ENCODE results near the gene NELL1.

NELL1 gene

DNA sequence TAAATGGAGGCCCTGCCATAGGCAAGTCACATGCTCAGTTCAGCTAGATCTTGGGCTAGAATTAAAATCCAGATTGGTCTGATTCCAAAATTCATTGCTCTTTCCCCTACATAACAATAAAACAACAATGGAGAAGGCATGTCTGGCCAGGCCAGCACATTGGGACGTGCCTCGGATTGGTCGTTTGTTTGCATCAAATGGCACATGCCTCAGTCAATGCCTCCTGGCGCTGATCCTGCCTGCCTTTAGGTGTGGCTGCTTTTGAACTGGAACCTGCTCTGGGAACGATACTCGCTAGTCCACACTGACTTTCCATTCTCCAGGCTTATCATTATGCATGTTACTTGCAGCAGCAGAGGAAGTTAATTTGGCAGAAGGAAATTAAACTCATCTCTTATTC lies 322.1 kb downstream of the NELL1 start:
- no peak for DNase-seq

DNA sequence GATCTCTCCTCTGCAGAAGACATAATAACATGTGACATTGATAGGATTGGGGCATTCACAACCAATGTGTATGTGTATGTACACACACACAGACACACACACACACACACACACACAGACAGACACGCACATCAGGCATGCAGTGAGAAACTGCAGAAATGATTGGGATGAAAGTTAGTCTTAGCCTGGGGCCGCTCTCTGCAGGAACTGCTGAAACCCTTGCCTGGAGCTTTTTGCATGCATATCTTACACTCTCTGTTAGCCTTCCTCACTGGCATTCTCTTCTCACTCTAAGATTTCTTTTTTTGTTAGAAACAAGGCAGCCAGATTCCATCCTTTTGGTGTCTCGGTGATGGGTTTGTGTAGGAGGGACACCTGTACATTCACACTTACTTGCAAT lies 337.9 kb downstream of the NELL1 start:
- DNase-seq: no peak

DNA sequence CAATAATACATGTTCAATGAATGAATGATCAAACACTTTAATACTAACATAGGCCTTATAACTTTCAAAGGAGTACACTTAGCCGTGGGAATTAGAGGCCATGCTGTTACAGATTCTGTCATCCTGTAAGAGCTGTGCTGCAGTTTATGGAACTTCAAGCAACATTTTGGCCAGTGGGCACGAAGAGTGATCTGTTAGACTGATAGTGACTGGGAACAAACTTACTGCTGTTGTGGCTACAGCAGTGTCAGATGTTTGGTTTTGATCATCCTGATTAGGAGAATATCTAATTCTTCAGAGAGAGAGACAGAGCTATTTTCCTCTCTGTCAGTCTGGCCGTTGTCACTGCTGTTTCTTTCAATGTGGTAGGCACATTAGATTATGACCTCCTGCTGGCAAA lies 348.9 kb downstream of the NELL1 start:
- no peak for DNase-seq

DNA sequence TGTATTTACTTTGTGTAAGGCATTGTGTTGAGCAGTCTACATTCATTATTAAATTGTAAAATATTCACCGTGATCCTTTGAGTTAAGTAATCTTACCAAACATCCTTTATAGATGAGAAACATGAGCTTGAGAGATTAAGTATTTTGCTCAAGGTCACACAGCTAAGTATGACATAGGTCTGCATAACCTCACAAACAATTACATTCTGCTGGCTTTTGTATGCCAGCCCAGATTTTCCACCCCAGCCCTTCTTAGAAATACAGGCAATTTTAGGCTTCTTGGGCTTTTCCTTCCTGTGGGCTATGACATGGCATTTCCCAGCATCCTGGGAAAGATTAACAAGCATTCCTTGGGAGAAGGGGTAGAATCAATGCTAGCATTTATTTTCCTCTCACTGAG lies 357.3 kb downstream of the NELL1 start:
- DNase-seq: no peak

DNA sequence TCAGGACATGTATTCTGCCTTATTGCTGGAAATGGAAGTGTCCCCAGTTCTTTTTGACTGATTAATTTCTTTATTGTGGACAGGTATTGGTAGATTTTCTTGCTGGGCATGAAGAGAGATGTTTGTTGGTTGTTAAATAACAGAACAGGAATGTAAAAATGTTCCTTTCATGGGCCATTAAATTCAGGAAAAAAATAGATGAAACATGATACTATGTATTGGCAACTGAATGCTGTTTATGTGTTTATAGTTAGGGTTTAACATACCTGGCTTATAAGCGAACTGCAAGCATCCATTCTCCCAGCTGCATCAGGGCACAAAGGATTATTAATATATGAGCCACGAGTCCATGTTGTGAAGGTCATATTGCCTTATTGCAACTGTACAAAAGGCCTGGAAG lies 368.5 kb downstream of the NELL1 start:
- DNase-seq: no peak

DNA sequence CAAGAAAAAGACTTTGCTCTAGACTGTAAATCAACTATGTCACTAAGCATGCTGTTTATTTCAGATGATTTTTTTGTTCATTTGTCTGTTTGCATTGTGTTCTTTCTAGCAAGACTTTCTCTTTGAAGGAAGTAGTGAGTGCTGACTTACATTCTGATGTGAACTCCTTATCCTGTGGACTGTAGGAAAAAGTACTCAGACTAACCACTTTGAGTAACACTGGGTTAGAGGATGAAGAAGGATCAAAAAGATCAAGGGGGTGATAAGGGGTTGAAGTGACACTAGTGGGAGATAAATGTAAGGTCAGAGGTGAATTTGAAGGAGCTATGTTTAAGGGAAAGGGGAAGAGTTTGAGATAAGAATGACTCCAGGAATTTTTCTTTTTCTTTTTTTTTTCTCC lies 369.4 kb downstream of the NELL1 start:
- DNase-seq: no peak

DNA sequence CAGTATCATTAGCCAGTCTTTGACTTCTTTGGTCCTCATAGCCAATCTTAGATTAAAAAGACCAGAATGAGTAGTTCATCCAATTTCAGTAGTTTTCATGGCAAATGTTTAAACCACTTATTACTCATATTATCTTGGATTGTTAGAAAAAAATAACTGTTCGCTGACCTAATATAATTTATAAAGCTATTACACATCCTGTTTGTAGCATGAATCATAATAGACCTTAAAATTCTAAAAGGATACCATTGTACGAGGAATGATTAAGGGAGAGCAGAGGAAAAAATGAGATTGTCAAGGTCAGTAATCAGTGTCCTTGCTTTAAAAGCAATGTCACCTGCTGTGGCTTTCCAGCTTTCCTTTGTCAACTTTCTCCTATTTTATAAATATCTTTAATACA lies 371.2 kb downstream of the NELL1 start:
- DNase-seq: no peak

DNA sequence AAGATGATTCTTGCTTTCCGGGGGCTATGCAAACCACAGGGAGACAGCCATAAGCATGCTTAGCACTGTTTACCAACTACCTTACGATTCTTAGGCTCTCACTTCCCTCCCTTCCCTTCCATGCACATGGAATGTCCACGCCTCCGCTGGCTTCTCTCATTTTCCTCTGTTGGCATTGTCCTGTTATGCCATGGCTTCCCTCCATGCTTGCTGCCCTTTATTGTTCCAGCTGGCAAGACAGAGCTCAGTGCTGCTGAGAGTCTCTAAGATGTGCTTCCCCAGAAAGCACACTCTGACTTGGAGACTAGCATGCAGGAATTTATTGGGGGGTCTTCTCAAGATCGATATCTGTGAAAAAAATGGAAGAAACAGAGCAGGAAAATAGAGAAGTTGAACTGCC lies 379.2 kb downstream of the NELL1 start:
- no peak for DNase-seq

DNA sequence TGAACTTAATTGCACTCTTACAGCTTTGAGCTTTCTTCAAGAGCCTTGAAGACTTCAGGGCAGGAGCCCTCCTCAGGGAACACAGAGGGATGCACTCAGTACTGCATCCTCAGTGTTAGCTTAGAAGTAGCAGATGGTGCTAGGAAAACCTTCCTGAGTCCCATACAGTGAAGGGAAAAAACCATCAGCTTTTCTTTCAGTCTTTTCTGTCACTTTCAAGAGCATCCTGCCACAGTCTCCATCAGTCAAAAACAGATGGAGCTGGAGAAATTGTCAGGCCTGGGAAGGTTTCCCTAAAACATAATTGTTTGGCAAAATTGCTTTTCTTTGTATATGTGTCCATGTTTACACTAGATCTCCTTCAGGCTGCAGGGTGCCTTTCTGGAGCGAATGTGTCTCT lies 384.1 kb downstream of the NELL1 start:
- DNase-seq: no peak

DNA sequence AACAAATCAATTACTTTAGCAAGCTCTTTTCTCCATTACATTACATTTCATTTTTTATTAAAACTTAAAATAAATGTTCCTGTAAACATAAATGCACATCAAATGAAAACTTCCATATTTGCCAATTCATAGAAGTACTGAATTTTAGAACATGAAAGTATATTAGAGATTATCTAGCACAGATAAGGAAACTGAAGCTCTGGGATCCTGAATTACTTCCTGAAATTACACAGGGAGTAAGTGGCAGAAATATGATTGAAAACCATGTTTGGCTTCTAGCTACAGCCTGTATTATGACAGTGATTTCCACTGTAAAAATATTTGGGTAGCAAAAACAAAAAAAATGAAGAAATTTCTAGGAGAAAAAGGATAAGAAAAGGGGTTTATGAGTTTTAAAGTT lies 387.3 kb downstream of the NELL1 start:
- no peak for DNase-seq

DNA sequence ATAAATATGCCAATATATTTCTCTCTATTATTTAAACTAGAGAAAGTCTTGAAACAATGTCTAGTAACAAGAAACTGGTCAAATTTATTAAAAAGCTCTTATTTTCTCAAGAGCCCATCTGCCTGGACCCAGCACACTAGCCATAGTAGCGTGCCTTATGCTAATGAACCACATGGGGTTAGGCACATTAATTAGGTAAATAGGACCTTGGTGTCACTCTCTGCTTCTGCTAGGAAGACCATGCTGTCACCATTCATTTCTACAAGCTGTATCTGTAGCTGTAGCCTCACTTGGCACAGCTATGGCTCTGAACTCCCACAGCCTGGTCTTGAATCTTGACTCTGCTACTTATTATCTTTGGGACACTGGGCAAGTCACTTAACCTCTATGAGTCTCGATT lies 390.5 kb downstream of the NELL1 start:
- DNase-seq: no peak

DNA sequence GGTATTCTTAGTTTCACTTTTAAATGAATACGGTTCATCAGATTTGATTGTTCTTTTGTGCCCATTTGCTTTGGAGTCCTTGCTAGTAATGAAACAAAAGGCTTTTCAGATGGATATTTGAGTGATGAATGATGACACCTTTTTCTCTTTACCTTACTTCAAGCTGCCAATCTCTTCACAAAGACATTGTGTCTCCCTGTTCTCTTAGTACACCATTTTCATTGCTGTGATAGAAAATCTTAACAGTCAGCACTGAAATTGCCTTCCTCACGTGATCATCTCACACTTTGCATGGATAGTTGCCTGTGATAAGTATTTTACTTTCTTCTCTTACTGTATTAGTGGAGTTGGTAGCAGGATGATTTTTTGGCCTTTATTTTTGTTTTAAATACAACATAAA lies 396.6 kb downstream of the NELL1 start:
- no peak for DNase-seq

DNA sequence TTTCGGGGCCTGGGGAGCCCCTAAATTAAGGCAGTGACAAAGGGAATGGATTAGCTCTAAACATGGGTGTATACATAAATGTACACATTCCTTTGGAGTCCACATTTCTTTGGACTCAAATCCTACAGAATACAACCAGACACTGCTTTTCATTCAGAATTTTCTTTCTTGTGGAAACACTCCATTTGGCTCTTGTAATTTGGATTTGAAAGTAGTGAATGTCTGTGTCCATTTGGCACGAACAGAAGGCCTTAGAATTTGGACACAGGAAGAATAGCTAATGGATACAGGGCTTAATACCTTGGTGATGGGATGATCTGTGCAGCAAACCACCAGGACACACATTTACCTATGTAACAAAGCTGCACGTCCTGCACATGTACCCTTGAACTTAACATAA lies 399.5 kb downstream of the NELL1 start:
- DNase-seq: no peak

DNA sequence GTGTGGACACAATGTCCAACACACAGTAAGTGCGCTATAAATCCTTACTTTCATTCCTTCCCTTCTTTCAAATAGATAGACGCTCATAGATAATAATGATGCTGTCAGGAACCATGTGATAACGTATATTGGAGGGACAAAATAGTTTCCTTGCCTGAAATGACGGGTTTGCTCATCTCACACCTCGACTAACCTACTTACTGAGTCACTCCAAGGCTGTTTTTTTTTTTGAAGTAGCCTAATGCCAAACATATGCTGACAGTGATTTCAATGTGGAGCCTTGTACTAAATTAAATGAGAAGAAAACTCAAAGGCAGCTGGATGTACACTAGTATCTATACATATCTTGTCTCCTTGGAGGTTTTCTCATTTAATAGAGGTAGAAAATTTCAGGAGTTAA lies 400.5 kb downstream of the NELL1 start:
- no peak for DNase-seq

DNA sequence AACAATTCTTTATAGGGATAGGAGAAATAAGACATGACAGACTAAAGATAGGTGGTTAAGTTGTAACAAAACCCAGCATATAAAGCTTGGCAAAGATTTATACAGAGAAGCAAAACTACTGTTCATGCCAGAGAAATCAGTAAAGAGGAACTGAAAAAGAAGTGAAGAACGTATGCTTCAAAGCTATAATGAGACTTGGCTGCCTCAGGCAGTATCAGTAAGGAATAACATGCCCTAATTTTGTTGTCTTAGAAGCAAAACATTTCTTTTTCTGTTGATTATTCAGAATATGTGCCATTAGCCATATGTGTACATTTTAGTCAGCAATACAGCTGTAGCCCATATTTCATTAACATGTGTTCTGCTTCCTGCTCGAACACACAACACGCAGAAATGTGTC lies 403.2 kb downstream of the NELL1 start:
- DNase-seq: no peak

DNA sequence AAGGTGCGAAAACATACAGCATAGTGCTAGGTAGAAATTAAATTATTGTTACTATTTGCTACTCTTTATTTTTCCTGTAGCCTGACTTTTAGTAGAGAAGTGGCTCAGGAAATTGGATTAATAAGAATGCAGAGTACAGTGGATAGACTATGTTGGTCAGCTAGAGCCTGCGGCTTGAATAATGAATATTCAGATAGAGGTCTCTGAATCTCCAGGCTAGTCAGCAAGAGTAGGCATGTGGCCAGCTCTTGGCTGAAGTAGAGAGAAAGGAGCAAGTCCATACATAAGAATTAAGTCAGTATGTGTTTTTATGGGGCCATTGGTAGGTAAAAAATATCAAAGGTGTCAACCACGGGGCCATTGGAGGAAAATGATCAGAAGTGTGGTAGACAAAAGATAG lies 413.5 kb downstream of the NELL1 start:
- no peak for DNase-seq

DNA sequence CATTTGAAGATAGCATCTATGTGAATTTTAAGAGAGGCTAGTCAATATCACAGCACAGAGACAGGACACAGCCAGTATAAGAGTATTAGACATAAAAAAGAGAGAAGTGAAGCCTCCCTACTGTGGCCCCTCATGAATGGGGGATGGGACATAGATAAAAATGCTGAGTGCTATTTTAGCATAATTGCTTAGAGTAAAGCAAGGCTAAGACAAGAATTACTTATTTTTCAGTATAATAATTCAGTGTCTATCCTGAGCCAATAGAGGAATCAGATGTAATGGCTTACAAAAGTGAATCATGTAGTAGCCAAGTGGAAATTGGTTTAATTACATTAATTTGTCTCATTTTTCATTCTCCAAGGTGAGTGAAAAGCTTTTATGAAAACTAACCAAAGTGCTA lies 419.5 kb downstream of the NELL1 start:
- no peak for DNase-seq

DNA sequence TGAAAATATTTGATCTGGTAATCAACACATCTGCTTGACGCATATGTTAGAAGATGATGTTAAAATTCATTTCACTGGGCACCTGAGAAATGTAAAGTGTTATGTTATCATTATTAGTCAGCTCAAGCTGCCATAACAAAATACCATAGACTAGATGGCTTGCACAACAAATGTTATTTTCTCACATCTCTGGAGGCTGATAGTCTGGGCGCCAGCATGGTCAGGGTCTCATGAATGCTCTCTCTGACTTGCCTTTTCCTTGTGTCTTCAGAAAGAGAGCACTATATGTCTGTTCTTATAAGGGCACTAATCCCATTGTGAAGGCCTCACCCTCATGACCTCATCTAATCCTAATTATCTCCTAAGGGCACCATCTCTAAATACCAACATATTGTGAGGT lies 435.3 kb downstream of the NELL1 start:
- DNase-seq: no peak

DNA sequence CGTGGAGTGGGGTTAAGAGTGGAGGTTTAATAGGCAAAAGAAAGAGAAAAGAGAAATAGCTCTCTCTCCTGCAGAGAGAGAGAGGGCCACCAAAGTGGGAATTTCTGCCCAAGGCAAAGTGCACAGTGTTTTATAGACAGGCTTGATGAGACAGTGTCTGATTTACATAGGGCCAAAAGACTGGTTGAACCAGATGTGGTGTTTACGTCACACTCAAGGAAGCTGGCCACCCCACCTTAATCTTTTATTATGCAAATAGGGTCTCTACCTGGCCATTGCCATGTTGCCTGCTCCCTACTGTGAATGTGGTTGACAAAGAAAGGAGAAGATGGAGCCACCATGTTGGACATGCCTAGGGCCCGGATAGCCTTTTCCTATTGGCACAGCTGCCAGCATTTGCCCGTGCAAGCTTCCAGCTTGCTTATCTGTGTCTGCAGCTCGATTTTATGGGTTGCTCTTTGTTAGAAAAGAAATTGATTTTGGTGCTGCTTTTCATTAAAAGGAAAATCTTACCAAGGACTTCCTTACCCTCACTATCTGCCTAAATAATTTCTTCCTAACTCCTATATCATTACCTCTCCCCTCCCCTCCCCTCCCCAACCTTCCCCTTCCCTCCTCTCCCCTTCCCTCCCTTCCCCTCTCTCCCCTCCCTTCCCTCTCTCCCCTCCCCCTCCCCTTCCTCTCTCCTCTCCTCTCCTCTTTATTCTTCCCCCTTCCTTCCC lies 436.0 kb downstream of the NELL1 start:
- no peak for DNase-seq

DNA sequence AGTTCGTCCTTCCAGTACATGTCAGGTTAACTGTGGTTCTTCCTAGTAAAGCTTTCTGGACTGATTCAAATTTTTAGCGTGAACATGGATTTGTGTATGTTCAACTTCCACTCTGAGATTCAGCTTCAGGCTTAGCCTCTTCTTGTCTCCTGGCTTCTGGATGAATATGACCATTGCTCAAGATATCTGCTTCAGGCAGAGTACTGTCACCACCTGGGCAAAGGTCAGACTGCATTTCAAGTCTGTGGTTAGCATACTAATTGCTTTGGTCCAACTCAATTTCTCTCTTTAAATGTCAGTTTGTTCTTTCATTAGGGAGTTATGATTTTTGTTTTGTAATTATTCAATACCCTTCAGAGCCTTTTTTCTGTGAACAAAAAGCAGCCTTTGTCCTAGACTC lies 440.0 kb downstream of the NELL1 start:
- DNase-seq: no peak

DNA sequence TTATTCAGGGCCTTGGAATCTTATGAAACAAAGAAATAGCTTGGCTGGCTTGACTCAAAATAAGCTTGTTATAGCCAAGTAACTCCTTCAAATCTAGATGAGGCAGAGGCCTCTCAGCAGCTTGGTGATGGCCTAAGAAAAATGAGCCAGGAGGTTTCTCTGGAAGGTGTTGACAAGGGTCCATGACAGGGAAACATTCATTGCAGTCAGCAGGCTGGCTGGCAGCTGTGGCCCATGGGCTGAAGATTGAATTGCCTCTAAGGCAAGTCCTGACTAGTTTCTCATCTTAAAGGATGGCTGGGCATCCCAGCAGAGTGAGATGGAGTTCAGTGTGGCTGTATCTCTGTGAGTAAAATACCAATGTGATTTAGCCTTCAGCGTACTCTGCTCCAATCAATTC lies 441.0 kb downstream of the NELL1 start:
- no peak for DNase-seq

DNA sequence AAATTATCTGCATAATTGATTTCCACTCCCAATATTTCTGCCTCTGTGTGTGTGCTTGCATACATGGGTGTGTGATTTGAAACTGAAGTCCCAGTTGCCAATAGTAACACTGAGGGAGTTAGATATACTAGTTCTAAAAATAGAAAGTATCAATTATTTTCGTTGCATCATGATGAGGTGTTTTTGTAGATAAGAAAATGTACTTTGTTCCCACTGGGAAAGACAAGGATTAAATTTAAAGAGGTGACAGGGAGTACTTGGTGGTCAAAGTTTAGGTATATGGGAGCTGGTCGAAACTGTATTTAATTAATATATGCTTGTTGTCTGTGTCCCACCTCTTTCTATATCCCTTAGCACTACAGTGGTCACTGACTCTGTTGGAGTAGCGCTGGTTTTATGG lies 444.5 kb downstream of the NELL1 start:
- DNase-seq: no peak

DNA sequence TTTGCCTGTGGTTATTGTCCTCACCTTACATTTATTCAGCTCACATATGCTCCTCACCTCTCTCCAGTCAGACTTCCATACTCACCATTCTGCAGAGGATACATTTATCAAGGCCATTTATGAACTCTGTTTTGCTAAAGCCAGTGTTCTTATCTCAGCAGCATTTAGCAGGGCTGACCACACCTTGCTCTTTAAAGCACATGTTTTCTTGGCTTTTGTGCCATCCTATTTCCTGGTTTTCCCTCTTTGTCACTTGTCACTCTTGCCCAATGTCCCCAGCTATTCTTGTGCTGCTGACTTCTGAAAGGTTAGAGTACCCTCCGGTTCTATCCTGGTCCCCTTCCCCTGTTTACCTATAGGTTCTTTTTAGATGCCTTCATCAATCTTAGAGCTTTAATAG lies 446.6 kb downstream of the NELL1 start:
- DNase-seq: no peak

DNA sequence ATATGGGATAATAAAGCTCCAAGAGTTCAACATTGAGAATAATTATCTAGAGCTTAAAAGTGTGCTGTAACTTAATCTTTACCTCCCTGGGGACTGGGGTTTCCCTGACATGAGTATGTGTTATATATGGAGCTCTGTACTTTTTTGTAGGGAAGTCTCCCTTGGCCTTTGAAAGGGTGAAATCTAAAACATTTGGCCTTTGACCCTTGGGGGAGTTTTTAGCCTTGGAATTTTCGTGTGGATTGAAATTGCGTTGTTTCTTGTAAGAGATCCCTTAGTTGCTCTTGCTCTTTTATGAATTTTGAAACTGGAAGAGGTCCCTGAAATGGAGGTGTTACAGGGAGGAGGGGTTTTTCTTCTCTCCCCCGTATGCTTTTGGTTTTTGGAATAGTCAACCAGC lies 450.0 kb downstream of the NELL1 start:
- no peak for DNase-seq

DNA sequence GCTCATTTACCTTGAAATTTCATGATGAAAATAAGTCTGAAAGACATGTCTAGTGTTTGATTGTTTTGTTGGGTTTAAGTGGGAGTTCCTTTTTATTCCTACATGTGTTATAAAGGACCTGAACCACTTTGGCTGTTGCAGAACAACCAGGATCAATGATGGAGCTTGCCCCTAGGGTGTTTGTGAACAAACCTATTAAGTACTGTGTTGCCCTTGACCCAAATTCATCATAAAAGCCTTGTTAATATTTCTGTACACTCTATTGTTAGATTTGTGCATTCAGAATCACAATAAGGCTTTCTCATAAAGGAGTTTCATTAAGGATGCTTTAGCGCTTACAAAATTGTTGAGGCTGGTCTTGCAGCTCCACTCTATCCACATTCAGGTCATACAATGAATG lies 452.6 kb downstream of the NELL1 start:
- DNase-seq: no peak

DNA sequence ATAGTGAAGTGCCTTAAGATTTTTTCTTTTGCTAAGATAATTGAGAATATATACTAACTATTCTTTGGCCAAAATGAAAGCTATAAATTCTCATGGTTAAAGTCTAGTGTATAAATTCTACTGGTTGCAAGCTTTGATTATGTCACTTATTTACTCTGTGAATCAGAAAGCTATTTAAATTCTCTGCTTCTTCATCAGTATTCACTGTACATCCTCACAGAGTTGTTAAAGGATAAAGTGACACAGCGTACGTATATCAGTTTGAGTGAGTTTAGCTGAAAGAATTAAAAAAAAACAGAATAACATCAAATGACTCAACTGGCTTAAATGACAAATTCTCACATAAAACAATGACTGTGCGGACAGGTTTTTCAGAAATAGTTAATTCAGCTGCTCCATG lies 453.1 kb downstream of the NELL1 start:
- no peak for DNase-seq
